A673 (cell line): ENCODE measurements around the gene YTHDF1.

Source experiments
- CTCF ChIP-seq: fragments of 300-800, 200-600 bp; sonication (generic); conservative IDR thresholded peaks from 2 replicates; pipeline ENCODE4 v1.5.1; 2017; ENCODE audit warnings: low read depth, mild to moderate bottlenecking, antibody characterized with exemption, low read length, moderate library complexity, mixed read lengths
- EZH2 ChIP-seq: fragments of 200-600 bp; sonication (generic); IDR thresholded peaks from 2 replicates; pipeline ENCODE4 v1.6.1; 2017; ENCODE audit warnings: borderline replicate concordance, low read depth, mild to moderate bottlenecking, mixed read lengths, antibody characterized with exemption, low read length; ENCODE audit not compliant: poor library complexity, severe bottlenecking

- TF ChIP-seq CTCF (no peak), EZH2 (no peak)
These were observed 10.0 kb downstream of the YTHDF1 start for GRCh38 chr20:63205896-63206295.
